Stomach (tissue), 9 donors: ENCODE results near the gene WAS. TPM values are rescaled to one million over a fixed set of nuclear protein-coding genes. Genes with fewer than 3 reads are reported as not detected.

Experiments used
- DNase-seq, 2 donors: peaks; one replicate each; pipeline versions ENCODE4 v3.0.0 to v3.0.0-alpha.2; 2013 to 2019
- H3K27ac ChIP-seq, 5 donors: fragments of 200-600 bp in 4 of 5; sonication (generic) in 4 of 5; one replicate each; pipeline ENCODE4 v1.5.1; 2013 to 2019; ENCODE audit warnings: mild to moderate bottlenecking in 1 of 5, moderate library complexity in 1 of 5
- H3K27me3 ChIP-seq, 3 donors: fragments of 200-600 bp; sonication (generic); one replicate each; pipeline ENCODE4 v1.5.1; 2017 to 2019; ENCODE audit warnings: mixed run types in 1 of 3
- H3K36me3 ChIP-seq, 4 donors: fragments of 200-600 bp; sonication (generic); 1 replicate in 3 of 4; 2 replicates in 1 of 4; pipeline ENCODE4 v1.5.1; 2016 to 2019
- H3K4me1 ChIP-seq, 4 donors: fragments of 200-600 bp; sonication (generic); one replicate each; pipeline ENCODE4 v1.5.1; 2016 to 2019
- H3K4me3 ChIP-seq, 4 donors: fragments of 200-600 bp; sonication (generic) in 3 of 4; one replicate each; pipeline ENCODE4 v1.5.1; 2016 to 2019; ENCODE audit warnings: mild to moderate bottlenecking in 1 of 4
- H3K9me3 ChIP-seq, 4 donors: fragments of 200-600 bp; sonication (generic); one replicate each; pipeline ENCODE4 v1.5.1; 2016 to 2019
- EP300 ChIP-seq: sonication (generic); formaldehyde crosslinking; IDR thresholded peaks from one replicate; pipeline ENCODE4 v1.6.1; 2017; ENCODE audit warnings: antibody characterized with exemption
- POLR2A ChIP-seq, 4 donors: fragments of 450-650 bp; IDR thresholded peaks; one replicate each; pipeline ENCODE4 v1.6.1; 2016; ENCODE audit warnings: antibody characterized with exemption in 4 of 4, control low read depth in 2 of 4, mild to moderate bottlenecking in 1 of 4, moderate library complexity in 1 of 4
- POLR2AphosphoS5 ChIP-seq, 3 donors: sonication (generic); formaldehyde crosslinking; IDR thresholded peaks; one replicate each; pipeline ENCODE4 v1.6.1; 2016; ENCODE audit warnings: antibody characterized with exemption in 3 of 3
- WGBS, 5 donors: extraction: QIAGEN DNeasy Blood & Tissue Kit in 3 of 5; methylation state at CpG; one replicate each; pipeline versions ENCODE4 v1.1.5 to v1.1.7; 2013 to 2018; 5-methylcytosine and 5-hydroxymethylcytosine counted together
- intact Hi-C: fragments of 100-400 bp; cut with DNase I; formaldehyde crosslinking; loops from one replicate; pipeline ENCODE4 v1.15.1; 2023; ENCODE audit warnings: low total_unique reads
- polyA plus RNA-seq, 3 donors: library from polyadenylated mRNA; stranded (reverse); fragments of 200-250 nt; gene quantifications; one replicate each; pipeline ENCODE4 v1.2.3, GENCODE V29; 2013
- total RNA-seq, 5 donors: library from RNA; depleted of rRNA; stranded (reverse); fragments of >200 nt; gene quantifications; one replicate each; pipeline versions ENCODE4 v1.1.0 to v1.2.3, GENCODE V29; 2014 to 2016
- TF ChIP-seq, protein P1 (sequence below), 7 experiments: fragments of 450-650 bp in 4 of 7; fragments of 200-600 bp in 3 of 7; sonication (generic) in 3 of 7; IDR thresholded peaks; one replicate each; pipeline ENCODE4 v1.5.1; 2016 to 2019; ENCODE audit warnings: antibody characterized with exemption in 7 of 7, control low read depth in 2 of 7, mild to moderate bottlenecking in 1 of 7
- donor health status: healthy with polysubstance abuse.
- donor health status: Bipolar disorder and iron deficiency.
- donor health status: healthy.

Gene WAS
- total and polyA plus RNA-seq, 8 donors = 2.3 to 8.4 (median 4.5) TPM

DNA sequence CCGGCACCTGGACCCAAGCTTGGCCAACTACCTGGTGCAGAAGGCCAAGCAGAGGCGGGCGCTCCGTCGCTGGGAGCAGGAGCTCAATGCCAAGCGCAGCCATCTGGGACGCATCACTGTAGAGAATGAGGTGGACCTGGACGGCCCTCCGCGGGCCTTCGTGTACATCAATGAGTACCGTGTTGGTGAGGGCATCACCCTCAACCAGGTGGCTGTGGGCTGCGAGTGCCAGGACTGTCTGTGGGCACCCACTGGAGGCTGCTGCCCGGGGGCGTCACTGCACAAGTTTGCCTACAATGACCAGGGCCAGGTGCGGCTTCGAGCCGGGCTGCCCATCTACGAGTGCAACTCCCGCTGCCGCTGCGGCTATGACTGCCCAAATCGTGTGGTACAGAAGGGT is 16.6 kb downstream of the WAS start:
- peaks cover 0 to 6% (median 0%) of the 10 kb centered on the region in 3 donors for H3K27me3 ChIP-seq
- TF ChIP-seq, protein P1, sequence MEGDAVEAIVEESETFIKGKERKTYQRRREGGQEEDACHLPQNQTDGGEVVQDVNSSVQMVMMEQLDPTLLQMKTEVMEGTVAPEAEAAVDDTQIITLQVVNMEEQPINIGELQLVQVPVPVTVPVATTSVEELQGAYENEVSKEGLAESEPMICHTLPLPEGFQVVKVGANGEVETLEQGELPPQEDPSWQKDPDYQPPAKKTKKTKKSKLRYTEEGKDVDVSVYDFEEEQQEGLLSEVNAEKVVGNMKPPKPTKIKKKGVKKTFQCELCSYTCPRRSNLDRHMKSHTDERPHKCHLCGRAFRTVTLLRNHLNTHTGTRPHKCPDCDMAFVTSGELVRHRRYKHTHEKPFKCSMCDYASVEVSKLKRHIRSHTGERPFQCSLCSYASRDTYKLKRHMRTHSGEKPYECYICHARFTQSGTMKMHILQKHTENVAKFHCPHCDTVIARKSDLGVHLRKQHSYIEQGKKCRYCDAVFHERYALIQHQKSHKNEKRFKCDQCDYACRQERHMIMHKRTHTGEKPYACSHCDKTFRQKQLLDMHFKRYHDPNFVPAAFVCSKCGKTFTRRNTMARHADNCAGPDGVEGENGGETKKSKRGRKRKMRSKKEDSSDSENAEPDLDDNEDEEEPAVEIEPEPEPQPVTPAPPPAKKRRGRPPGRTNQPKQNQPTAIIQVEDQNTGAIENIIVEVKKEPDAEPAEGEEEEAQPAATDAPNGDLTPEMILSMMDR (IDR thresholded peaks at IDR 0.05) = no peak
- TF ChIP-seq EP300 (no peak), POLR2AphosphoS5 (IDR thresholded peaks at IDR 0.05) (no peak), POLR2A (IDR thresholded peaks at IDR 0.05) (no peak)
- 90 to 97% (median 96%) methylated on average over 12 to 23 of the region's 23 CpGs for WGBS, 5 donors
- H3K4me1 ChIP-seq = peaks cover 0 to 14% (median 10%) of the 10 kb centered on the region in 4 donors
- no peak overlapping the region for H3K27ac ChIP-seq
- H3K9me3 ChIP-seq = no peaks in the 10 kb centered on the region
- no peak overlapping the region for H3K4me3 ChIP-seq
- intact Hi-C loops = no loop called here
- H3K36me3 ChIP-seq = peaks cover 0 to 41% (median 40%) of the 10 kb centered on the region in 4 donors
- DNase-seq = no peak

DNA sequence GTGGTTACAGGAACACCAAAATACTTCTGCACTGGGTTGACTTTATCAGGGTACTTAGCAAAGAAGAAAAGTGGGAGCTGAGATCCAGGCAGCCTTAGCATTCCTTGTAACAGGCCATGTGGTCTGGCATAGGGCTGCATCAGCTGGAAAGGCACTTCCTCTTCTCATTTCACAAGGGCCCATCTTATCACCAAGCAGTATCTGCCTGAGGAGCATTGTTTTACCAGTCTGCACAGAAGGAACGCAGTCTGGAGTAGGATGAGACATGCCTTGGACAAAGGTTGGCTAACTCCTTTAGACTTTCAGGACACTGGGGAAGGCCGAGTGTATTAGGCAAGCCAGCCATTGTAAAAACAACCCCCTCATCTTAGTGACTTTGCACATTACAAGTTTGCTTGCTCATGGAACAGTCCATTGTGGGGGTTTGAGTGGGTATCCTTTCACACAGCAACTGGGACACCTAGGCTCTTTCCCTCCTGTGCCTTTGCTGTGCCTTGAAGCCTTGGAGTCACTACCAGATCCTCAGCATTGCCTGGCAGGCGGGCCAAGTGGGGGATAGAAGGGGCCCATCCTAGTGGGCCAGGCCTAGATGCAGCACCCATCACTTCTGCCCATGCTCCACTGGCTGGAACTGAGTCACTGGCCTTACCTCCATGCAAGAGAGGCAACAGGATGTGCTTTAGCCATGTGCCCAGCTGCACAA is 17.5 kb downstream of the WAS start:
- Histone ChIP-seq H3K4me1 (peaks cover 0 to 7% (median 6%) of the 10 kb centered on the region in 4 donors), H3K27ac (no peak overlapping the region), H3K36me3 (peaks cover 0 to 44% (median 42%) of the 10 kb centered on the region in 4 donors), H3K4me3 (no peak overlapping the region), H3K27me3 (no peaks in the 10 kb centered on the region), H3K9me3 (no peaks in the 10 kb centered on the region)
- WGBS, 5 donors = 61 to 97% (median 89%) methylated on average over 3 of the region's 3 CpGs
- intact Hi-C loops = no loop called here
- TF ChIP-seq POLR2AphosphoS5 (IDR thresholded peaks at IDR 0.05) (no peak), EP300 (no peak), POLR2A (IDR thresholded peaks at IDR 0.05) (no peak)
- TF ChIP-seq, protein P1 (IDR thresholded peaks at IDR 0.05) = no peak
- DNase-seq = no peak

DNA sequence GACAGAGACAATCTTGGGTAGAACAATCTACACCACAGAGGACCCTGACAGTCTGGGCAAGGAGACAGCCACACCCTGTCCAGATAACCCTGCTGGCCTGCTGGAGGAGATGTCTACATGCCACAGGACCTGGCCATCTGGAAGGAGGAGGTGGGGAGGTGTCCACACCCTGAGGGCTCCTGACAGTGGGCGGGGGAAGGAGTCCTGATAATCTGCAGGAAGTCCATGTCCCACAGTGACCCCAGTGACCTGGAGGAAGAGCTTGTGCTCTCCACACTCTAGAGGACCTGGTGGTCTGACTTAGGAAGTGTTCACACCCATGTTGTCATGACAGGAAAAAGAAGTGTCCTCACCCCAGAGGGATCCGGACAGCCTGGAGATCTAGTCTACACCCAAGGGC is 18.4 kb downstream of the WAS start:
- intact Hi-C loops = no loop called here
- Histone ChIP-seq H3K27me3 (no peaks in the 10 kb centered on the region), H3K4me1 (peaks cover 0 to 6% (median 5%) of the 10 kb centered on the region in 4 donors), H3K9me3 (no peaks in the 10 kb centered on the region), H3K4me3 (no peak overlapping the region), H3K36me3 (peaks cover 0 to 53% (median 51%) of the 10 kb centered on the region in 4 donors), H3K27ac (no peak overlapping the region)
- TF ChIP-seq, protein P1 (IDR thresholded peaks at IDR 0.05) = no peak
- TF ChIP-seq POLR2A (IDR thresholded peaks at IDR 0.05) = no peak
- TF ChIP-seq POLR2AphosphoS5 (IDR thresholded peaks at IDR 0.05) = no peak
- TF ChIP-seq EP300 = no peak
- 49 to 81% (median 62%) methylated on average over 1 to 2 of the region's 2 CpGs for WGBS, 5 donors
- no peak for DNase-seq

DNA sequence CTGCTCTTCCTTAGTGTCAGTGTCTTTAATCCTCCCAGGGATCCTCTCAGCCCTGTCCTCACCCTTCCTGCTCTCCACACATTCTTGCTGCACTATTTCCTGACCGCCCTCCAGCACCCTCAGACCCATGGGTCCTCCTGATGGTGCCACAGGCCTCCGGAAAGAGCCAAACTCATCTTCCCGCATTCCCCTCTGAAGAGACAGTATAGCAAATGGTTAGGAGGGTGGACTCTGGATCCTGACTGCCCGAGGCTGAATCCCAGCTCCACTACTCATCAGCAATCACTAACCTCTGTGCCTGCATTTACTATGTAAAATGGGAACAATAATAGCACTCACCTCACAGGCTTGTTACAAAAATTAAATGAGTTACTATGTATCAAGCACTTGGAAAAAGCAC is 19.1 kb downstream of the WAS start:
- 71 to 92% (median 81%) methylated on average over 4 of the region's 4 CpGs for WGBS, 5 donors
- peaks cover 0 to 60% (median 58%) of the 10 kb centered on the region in 4 donors for H3K36me3 ChIP-seq
- no peak for DNase-seq
- H3K27ac ChIP-seq = no peak overlapping the region
- intact Hi-C loops = no loop called here
- no peaks in the 10 kb centered on the region for H3K27me3 ChIP-seq
- H3K4me1 ChIP-seq = no peaks in the 10 kb centered on the region
- no peak for TF ChIP-seq POLR2A (IDR thresholded peaks at IDR 0.05)
- TF ChIP-seq EP300 = no peak
- TF ChIP-seq, protein P1 (IDR thresholded peaks at IDR 0.05) = no peak
- no peak for TF ChIP-seq POLR2AphosphoS5 (IDR thresholded peaks at IDR 0.05)
- H3K4me3 ChIP-seq = no peak overlapping the region
- H3K9me3 ChIP-seq = no peaks in the 10 kb centered on the region
